T-helper 17 cell (primary cell): Measurements from ENCODE around the gene EIF4EBP2. TPM values are rescaled to one million over a fixed set of nuclear protein-coding genes. Genes with fewer than 3 reads are reported as not detected.

ENCODE experiments used
- ATAC-seq: fragments of 150-1000 bp; cut with Tn5 transposase; 2 replicates; pipeline ENCODE4 v1.10.0; 2021; ENCODE audit warnings: mild to moderate bottlenecking, moderate library complexity
- DNase-seq, 3 donors: peaks; one replicate each; pipeline versions ENCODE4 v3.0.0 to v3.0.0-alpha.2; 2020 to 2021
- H3K9me3 ChIP-seq: one replicate; pipeline ENCODE4 v1.7.0; 2013; ENCODE audit warnings: low read length, mild to moderate bottlenecking; ENCODE audit not compliant: control insufficient read depth, poor library complexity, severe bottlenecking
- H3K27ac Mint-ChIP-seq: one replicate; pipeline ENCODE4 v1.8.0; 2022; ENCODE audit warnings: mild to moderate bottlenecking, moderate library complexity, mixed read lengths
- H3K27me3 Mint-ChIP-seq: one replicate; pipeline ENCODE4 v1.8.0; 2022; ENCODE audit warnings: mixed read lengths
- H3K36me3 Mint-ChIP-seq: one replicate; pipeline ENCODE4 v1.8.0; 2022; ENCODE audit warnings: low read depth, mixed read lengths
- H3K4me1 Mint-ChIP-seq: one replicate; pipeline ENCODE4 v1.8.0; 2022; ENCODE audit warnings: mild to moderate bottlenecking, mixed read lengths
- H3K4me3 Mint-ChIP-seq: one replicate; pipeline ENCODE4 v1.8.0; 2022; ENCODE audit warnings: mild to moderate bottlenecking, moderate library complexity, mixed read lengths
- total RNA-seq, 4 donors: library from RNA in 2 of 4; stranded (reverse) in 2 of 4; gene quantifications; one replicate each; pipeline ENCODE4 v1.2.3 and lab custom pipeline; 2022 to 2026

EIF4EBP2 gene
- total RNA-seq, 2 donors from 2014 or later = 44.2 to 49.5 TPM

GRCh38 chr10:70368774-70369482 is 35.0 kb upstream of the EIF4EBP2 start:
- H3K27ac Mint-ChIP-seq = no peak overlapping the region
- H3K36me3 Mint-ChIP-seq = peaks cover 2% of the 10 kb centered on the region
- H3K4me1 Mint-ChIP-seq = peaks cover 7% of the 10 kb centered on the region
- DNase-seq (no peak), ATAC-seq (no peak)
- H3K4me3 Mint-ChIP-seq = no peak overlapping the region
- no peaks in the 10 kb centered on the region for H3K27me3 Mint-ChIP-seq
- H3K9me3 ChIP-seq = no peaks in the 10 kb centered on the region

GRCh38 chr10:70369498-70370018 is 34.4 kb upstream of the EIF4EBP2 start:
- Mint-ChIP-seq H3K4me1 (peaks cover 2% of the 10 kb centered on the region), H3K27me3 (no peaks in the 10 kb centered on the region), H3K27ac (no peak overlapping the region), H3K4me3 (no peak overlapping the region), H3K36me3 (peaks cover 2% of the 10 kb centered on the region)
- no peaks in the 10 kb centered on the region for H3K9me3 ChIP-seq
- ATAC-seq (no peak), DNase-seq (no peak)

GRCh38 chr10:70370766-70371165 is 33.2 kb upstream of the EIF4EBP2 start:
- H3K9me3 ChIP-seq = no peaks in the 10 kb centered on the region
- ATAC-seq (no peak), DNase-seq (no peak)
- peaks cover 2% of the 10 kb centered on the region for H3K36me3 Mint-ChIP-seq
- H3K27ac Mint-ChIP-seq = no peak overlapping the region
- no peaks in the 10 kb centered on the region for H3K4me1 Mint-ChIP-seq
- no peaks in the 10 kb centered on the region for H3K27me3 Mint-ChIP-seq
- H3K4me3 Mint-ChIP-seq = no peak overlapping the region

GRCh38 chr10:70371846-70372245 is 32.1 kb upstream of the EIF4EBP2 start:
- ATAC-seq = no peak

DNA sequence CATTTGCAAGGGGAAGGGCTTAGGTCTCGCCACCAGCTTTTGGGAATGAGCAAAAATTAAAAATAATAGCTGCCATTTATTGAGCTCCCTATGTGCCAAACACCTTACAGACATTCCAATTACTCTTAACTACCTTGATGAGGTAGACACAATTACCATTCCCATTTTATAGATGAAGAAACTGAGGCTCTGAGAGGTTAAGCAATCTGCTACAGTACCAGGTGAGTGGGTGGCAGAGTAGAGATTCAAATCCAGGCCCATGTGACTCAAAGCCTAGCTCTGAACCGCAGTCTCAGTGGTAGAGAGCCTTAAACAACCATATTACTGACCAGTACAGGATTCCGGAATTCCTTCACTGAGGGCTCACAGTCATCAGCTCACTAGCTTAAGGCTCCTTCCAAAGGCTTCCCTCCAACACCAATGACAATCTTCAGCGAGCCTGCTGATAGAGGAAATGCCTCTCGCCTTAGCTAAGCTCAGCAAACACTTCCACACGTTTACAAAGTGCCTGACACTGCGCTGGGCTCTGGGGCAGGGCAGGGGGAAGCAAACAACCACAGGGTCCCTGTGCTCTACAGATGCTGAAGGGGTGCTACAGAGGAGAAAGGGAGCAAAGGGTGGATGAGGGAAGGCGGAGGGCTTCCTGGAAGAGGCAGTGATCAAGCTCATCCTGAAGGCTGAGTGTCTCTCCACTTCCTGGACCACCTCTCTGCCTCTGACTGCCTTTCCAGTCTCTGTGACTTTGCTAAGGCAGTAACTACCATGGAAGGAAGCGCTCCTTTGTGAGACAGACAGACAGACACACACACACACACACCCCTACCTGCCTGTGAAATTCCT is 28.9 kb upstream of the EIF4EBP2 start:
- DNase-seq = no peak
- H3K9me3 ChIP-seq = no peaks in the 10 kb centered on the region
- Mint-ChIP-seq H3K27me3 (no peaks in the 10 kb centered on the region), H3K36me3 (peaks cover 5% of the 10 kb centered on the region), H3K4me3 (no peak overlapping the region), H3K4me1 (no peaks in the 10 kb centered on the region), H3K27ac (no peak overlapping the region)
- ATAC-seq = no peak

More at GRCh38 chr10:70371846-70372245, 32.1 kb upstream of the EIF4EBP2 start:
- no peak overlapping the region for H3K27ac Mint-ChIP-seq
- H3K27me3 Mint-ChIP-seq = no peaks in the 10 kb centered on the region
- H3K36me3 Mint-ChIP-seq = peaks cover 2% of the 10 kb centered on the region
- no peaks in the 10 kb centered on the region for H3K4me1 Mint-ChIP-seq
- H3K9me3 ChIP-seq = no peaks in the 10 kb centered on the region
- H3K4me3 Mint-ChIP-seq = no peak overlapping the region
- DNase-seq = no peak

- ATAC-seq (no peak), DNase-seq (no peak)
- H3K27me3 Mint-ChIP-seq = no peaks in the 10 kb centered on the region
- H3K4me1 Mint-ChIP-seq = peaks cover 6% of the 10 kb centered on the region
- H3K36me3 Mint-ChIP-seq = peaks cover 5% of the 10 kb centered on the region
- no peak overlapping the region for H3K4me3 Mint-ChIP-seq
- H3K9me3 ChIP-seq = no peaks in the 10 kb centered on the region
- H3K27ac Mint-ChIP-seq = no peak overlapping the region
These were observed 27.2 kb upstream of the EIF4EBP2 start for GRCh38 chr10:70376436-70377378.

DNA sequence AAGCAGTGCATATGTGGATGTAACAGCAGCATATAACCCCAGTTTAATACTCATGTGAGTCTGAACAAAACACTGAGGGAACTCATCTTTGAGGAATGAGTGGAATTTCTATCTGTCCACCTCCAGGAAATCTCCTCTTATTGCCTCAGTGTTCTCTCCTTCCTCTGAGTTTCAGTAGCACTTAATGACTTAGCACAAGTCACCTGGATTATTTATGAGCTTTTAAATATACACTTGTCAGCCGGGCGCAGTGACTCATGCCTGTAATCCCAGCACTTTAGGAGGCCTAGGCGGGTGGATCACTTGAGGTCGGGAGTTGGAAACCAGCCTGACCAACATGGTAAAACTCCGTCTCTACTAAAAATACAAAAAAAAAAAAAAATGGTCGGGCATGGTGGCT is 25.8 kb upstream of the EIF4EBP2 start:
- Mint-ChIP-seq H3K27me3 (no peaks in the 10 kb centered on the region), H3K36me3 (peaks cover 4% of the 10 kb centered on the region), H3K27ac (no peak overlapping the region), H3K4me3 (no peak overlapping the region), H3K4me1 (peaks cover 11% of the 10 kb centered on the region)
- no peaks in the 10 kb centered on the region for H3K9me3 ChIP-seq
- no peak for ATAC-seq
- no peak for DNase-seq

- H3K4me1 Mint-ChIP-seq = peaks cover 11% of the 10 kb centered on the region
- peaks cover 3% of the 10 kb centered on the region for H3K27me3 Mint-ChIP-seq
- no peak overlapping the region for H3K4me3 Mint-ChIP-seq
- H3K27ac Mint-ChIP-seq = no peak overlapping the region
- no peak for ATAC-seq
- DNase-seq = no peak
- H3K36me3 Mint-ChIP-seq = peaks cover 3% of the 10 kb centered on the region
- no peaks in the 10 kb centered on the region for H3K9me3 ChIP-seq
These were observed 24.3 kb upstream of the EIF4EBP2 start for GRCh38 chr10:70379581-70380176.

DNA sequence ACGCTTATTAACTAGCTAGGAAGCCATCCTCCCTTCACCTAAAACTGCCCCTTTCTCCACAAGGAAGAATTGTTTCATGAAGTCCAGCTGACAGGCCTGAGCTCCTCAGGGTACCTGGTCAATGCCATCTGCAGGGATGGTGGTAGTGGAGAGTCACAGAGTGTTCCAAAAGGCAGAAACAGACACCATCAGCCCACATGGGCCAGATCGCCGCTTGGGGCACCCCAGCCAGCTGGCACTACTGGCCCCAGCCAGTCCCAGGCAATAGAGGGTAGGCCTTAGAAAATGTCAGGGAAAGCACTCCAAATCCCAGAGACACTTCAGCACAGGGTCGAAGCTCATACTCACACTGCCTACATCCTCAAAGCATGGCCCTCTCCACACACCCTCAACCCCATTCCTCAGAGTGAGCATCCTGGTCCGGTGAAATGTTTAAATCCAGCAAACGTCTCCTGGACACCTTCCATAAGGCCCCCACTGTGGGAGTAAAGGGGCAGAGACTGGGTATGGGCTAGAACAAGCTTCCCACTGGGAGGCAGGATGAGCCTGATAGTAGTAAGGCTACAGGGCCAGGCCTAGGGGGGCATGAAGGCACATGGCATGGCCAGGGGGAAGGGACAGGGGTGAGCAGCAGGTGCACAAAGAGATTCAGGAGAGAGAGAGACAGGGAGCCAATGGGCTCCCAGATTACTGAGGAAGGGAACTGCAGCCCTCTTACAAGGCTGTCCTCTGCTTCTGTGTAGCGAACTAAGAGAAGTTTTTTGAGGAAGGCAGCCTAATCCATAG is 23.4 kb upstream of the EIF4EBP2 start:
- DNase-seq (no peak), ATAC-seq (no peak)
- Mint-ChIP-seq H3K36me3 (peaks cover 3% of the 10 kb centered on the region), H3K4me1 (peaks cover 11% of the 10 kb centered on the region), H3K27ac (peak overlapping the region; percentile 47), H3K27me3 (peaks cover 7% of the 10 kb centered on the region), H3K4me3 (peak overlapping the region; percentile 91)
- no peaks in the 10 kb centered on the region for H3K9me3 ChIP-seq

- H3K9me3 ChIP-seq = no peaks in the 10 kb centered on the region
- peak; percentile 47 for ATAC-seq
- Mint-ChIP-seq H3K4me1 (peaks cover 11% of the 10 kb centered on the region), H3K27me3 (peaks cover 7% of the 10 kb centered on the region), H3K4me3 (peak overlapping the region; percentile 91), H3K36me3 (peaks cover 3% of the 10 kb centered on the region), H3K27ac (peak overlapping the region; percentile 47)
- peak in 1 of 3 donors; percentile 11 for DNase-seq
These were observed 22.2 kb upstream of the EIF4EBP2 start for GRCh38 chr10:70381471-70382421.

DNA sequence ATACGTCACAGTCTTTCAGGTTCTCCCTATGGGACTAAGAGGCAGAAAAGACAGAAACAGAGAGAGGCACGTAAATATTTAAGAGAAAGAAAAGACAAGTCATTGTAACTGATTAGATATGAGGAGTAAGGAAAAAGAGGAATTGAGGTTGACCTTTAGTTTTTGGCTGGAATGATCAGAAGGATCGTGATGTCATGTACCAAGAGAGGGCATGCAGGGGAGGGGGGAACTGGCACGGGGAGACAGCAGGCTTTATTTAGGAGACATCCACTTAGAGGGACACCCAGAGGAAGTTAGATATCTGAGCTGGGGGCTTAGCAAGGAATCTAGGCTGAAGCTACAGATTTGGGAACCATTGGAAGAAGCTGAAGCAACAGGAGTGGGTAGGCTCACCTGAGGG is 12.3 kb upstream of the EIF4EBP2 start:
- no peaks in the 10 kb centered on the region for H3K9me3 ChIP-seq
- no peak for DNase-seq
- ATAC-seq = no peak

More for the DNA sequence above, 12.3 kb upstream of the EIF4EBP2 start:
- H3K27ac Mint-ChIP-seq = no peak overlapping the region
- peaks cover 5% of the 10 kb centered on the region for H3K4me1 Mint-ChIP-seq
- H3K4me3 Mint-ChIP-seq = no peak overlapping the region
- H3K27me3 Mint-ChIP-seq = peaks cover 13% of the 10 kb centered on the region
- peaks cover 5% of the 10 kb centered on the region for H3K36me3 Mint-ChIP-seq
